ENCODE results near the gene PPP1R18. TPM values are rescaled to one million over a fixed set of nuclear protein-coding genes. Genes with fewer than 3 reads are reported as not detected.

PPP1R18 gene
- polyA plus RNA-seq, 3 donors = 58.5 to 226 (median 78.9) TPM

DNA sequence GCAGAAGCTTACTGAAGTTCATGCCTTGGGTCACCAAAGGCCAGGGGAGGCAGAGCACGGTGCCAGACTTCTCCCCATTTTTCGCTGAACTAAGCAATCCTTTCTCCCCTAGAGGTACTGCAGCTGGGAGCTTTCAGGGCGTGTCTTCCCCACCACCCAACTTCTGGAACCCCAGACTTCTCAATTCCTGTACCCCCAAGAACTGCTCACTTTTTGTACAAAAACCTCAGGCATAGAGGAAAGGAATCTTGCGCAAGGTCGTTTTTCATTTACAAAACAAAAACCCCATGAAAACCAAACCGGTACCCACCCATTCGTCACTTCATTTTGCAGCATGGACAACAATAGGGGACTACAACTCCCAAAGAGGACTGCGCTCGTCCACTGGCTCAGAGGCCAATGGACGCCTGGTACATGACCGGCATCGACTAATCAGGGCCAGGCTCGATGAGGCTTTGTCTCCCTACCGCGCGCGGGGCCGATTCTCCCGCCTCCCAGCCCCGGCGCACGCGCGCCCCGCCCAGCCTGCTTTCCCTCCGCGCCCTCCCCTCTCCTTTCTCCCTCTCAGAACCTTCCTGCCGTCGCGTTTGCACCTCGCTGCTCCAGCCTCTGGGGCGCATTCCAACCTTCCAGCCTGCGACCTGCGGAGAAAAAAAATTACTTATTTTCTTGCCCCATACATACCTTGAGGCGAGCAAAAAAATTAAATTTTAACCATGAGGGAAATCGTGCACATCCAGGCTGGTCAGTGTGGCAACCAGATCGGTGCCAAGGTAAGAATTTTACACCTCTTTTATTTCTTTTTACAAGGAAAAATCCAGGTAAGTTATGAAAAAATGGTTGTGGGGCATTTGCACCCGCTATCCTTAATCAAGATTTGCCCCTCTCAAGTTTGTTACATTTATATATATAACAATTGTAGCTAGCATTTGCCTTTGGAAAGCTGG is 33.6 kb upstream of the PPP1R18 start, which contains the start of gene TUBB:
Gene TUBB, plus strand, starts transcription at position 562 of the 947 bp plus-strand sequence. Its CDS starts 155 bp downstream, at position 717.
- Histone ChIP-seq H3K4me1 (ENCODE audit: control insufficient read depth in 1 of 2, insufficient read depth in 2 of 2, low read length in 2 of 2) (peaks cover 48 to 67% of the 10 kb centered on the region in 2 donors), H2AFZ (ENCODE audit: insufficient read depth, low read depth, low read length, poor library complexity, severe bottlenecking) (peak within 1 kb of the TSS; percentile 60), H4K20me1 (ENCODE audit: insufficient read depth, low read length) (peaks cover 37% of the 10 kb centered on the region), H3K27me3 (ENCODE audit: control insufficient read depth in 2 of 2, insufficient read depth in 2 of 2, low read length in 2 of 2) (no peaks in the 10 kb centered on the region), H3K4me3 (replicated peaks in 1 of 3; ENCODE audit: low read depth in 2 of 3, low read length in 3 of 3) (peak within 1 kb of the TSS; percentile 89 to 99 (median 99)), H3K4me2 (replicated peaks; ENCODE audit: extremely low read depth, low read length, poor library complexity, severe bottlenecking) (peak within 1 kb of the TSS; percentile 99), H3K79me2 (ENCODE audit: insufficient read depth, low read length) (peaks cover 86% of the 10 kb centered on the region), H3K9ac (ENCODE audit: insufficient read depth, low read length, poor library complexity, severe bottlenecking) (peak within 1 kb of the TSS; percentile 62), H3K36me3 (replicated peaks in 1 of 2; ENCODE audit: control insufficient read depth in 1 of 2, insufficient read depth in 2 of 2, low read length in 2 of 2) (peaks cover 24 to 26% of the 10 kb centered on the region in 2 donors), H3K9me3 (replicated peaks in 1 of 2; ENCODE audit: control insufficient read depth in 1 of 2, insufficient read depth in 1 of 2, low read length in 2 of 2) (no peaks in the 10 kb centered on the region), H3K27ac (ENCODE audit: low read depth in 1 of 2, low read length in 2 of 2) (peak within 1 kb of the TSS; percentile 78 to 85)
- no peaks in the 10 kb centered on the region for H3K27me3 Mint-ChIP-seq (ENCODE audit: low read depth in 3 of 3)
- peak within 1 kb of the TSS; percentile 97 to 98 for H3K4me3 Mint-ChIP-seq
- TF ChIP-seq, protein P1, sequence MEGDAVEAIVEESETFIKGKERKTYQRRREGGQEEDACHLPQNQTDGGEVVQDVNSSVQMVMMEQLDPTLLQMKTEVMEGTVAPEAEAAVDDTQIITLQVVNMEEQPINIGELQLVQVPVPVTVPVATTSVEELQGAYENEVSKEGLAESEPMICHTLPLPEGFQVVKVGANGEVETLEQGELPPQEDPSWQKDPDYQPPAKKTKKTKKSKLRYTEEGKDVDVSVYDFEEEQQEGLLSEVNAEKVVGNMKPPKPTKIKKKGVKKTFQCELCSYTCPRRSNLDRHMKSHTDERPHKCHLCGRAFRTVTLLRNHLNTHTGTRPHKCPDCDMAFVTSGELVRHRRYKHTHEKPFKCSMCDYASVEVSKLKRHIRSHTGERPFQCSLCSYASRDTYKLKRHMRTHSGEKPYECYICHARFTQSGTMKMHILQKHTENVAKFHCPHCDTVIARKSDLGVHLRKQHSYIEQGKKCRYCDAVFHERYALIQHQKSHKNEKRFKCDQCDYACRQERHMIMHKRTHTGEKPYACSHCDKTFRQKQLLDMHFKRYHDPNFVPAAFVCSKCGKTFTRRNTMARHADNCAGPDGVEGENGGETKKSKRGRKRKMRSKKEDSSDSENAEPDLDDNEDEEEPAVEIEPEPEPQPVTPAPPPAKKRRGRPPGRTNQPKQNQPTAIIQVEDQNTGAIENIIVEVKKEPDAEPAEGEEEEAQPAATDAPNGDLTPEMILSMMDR (IDR thresholded peaks at IDR 0.05) = no peak
- H3K9me3 Mint-ChIP-seq = no peaks in the 10 kb centered on the region
- H3K4me1 Mint-ChIP-seq = peaks cover 51% of the 10 kb centered on the region
- peak; percentile 96 to 98 (median 96) for DNase-seq
- H3K27ac Mint-ChIP-seq = peak within 1 kb of the TSS; percentile 90 to 99 (median 97)
- WGBS (ENCODE audit: insufficient coverage) = 0% methylated on average over 34 of the region's 38 CpGs
- peaks cover 25 to 30% of the 10 kb centered on the region in 2 donors for H3K36me3 Mint-ChIP-seq
- intact Hi-C loops (cut with micrococcal nuclease) = loop anchor here (2.0 to 10.0 kb wide), 5 partner anchors 33 to 238 kb away; partner anchors contain the start of genes MRPS18B (in 2 of the 2), PPP1R10 (in 2 of the 2), HLA-E (in 1 of the 2) and PPP1R18 (in 1 of the 2)

DNA sequence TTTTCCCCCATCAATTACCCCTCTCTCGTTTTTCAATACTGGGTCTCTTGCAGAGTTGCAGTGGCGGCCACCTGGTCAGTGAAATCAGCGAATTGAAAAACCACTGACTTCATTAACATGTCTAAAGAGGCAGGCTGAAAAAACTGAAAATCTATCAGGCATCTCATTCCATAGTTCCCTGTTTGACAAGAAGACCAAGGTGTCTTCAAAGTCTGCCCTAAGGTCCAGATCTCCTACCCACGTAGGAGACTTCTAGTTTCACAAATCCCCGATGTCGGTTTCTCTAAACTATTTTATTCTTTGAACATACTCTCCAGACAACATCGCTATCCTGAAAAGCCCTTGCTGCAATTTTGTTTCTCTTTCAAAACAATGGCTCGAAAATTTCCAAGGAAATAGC is 32.9 kb upstream of the PPP1R18 start:
- WGBS (ENCODE audit: insufficient coverage) = 13% methylated on average over 8 of the region's 8 CpGs
- Histone ChIP-seq H4K20me1 (ENCODE audit: insufficient read depth, low read length) (peaks cover 30% of the 10 kb centered on the region), H3K79me2 (ENCODE audit: insufficient read depth, low read length) (peaks cover 79% of the 10 kb centered on the region), H3K4me3 (replicated peaks in 1 of 3; ENCODE audit: low read depth in 2 of 3, low read length in 3 of 3) (peak overlapping the region; percentile 65 to 99 (median 89)), H3K9ac (ENCODE audit: insufficient read depth, low read length, poor library complexity, severe bottlenecking) (no peak overlapping the region), H3K27me3 (ENCODE audit: control insufficient read depth in 2 of 2, insufficient read depth in 2 of 2, low read length in 2 of 2) (no peaks in the 10 kb centered on the region), H3K4me1 (ENCODE audit: control insufficient read depth in 1 of 2, insufficient read depth in 2 of 2, low read length in 2 of 2) (peaks cover 45 to 63% of the 10 kb centered on the region in 2 donors), H3K27ac (ENCODE audit: low read depth in 1 of 2, low read length in 2 of 2) (peak overlapping the region; percentile 77 to 84), H2AFZ (ENCODE audit: insufficient read depth, low read depth, low read length, poor library complexity, severe bottlenecking) (peak overlapping the region; percentile 60), H3K4me2 (replicated peaks; ENCODE audit: extremely low read depth, low read length, poor library complexity, severe bottlenecking) (peak overlapping the region; percentile 99), H3K36me3 (replicated peaks in 1 of 2; ENCODE audit: control insufficient read depth in 1 of 2, insufficient read depth in 2 of 2, low read length in 2 of 2) (peaks cover 17 to 19% of the 10 kb centered on the region in 2 donors), H3K9me3 (replicated peaks in 1 of 2; ENCODE audit: control insufficient read depth in 1 of 2, insufficient read depth in 1 of 2, low read length in 2 of 2) (no peaks in the 10 kb centered on the region)
- H3K27ac Mint-ChIP-seq = peak overlapping the region; percentile 90 to 98 (median 95)
- no peak for DNase-seq
- H3K36me3 Mint-ChIP-seq = peaks cover 24 to 30% of the 10 kb centered on the region in 2 donors
- intact Hi-C loops (cut with micrococcal nuclease) = loop anchor here in 1 of 2 donors (2.0 kb wide), 1 partner anchor 103 kb away; the partner anchor contains the start of genes MRPS18B and PPP1R10
- no peaks in the 10 kb centered on the region for H3K9me3 Mint-ChIP-seq
- TF ChIP-seq, protein P1 (IDR thresholded peaks at IDR 0.05) = no peak
- H3K4me3 Mint-ChIP-seq = peak overlapping the region; percentile 97 to 98
- peaks cover 45% of the 10 kb centered on the region for H3K4me1 Mint-ChIP-seq
- peaks cover 0 to 1% (median 0%) of the 10 kb centered on the region in 3 donors for H3K27me3 Mint-ChIP-seq (ENCODE audit: low read depth in 3 of 3)
